Putamen (tissue), 1 donor: ENCODE measurements around the gene TRAPPC11.

Experiments used
- DNase-seq: peaks from one replicate; pipeline ENCODE4 v3.0.0-alpha.2; 2016; ENCODE audit warnings: low spot score

Gene TRAPPC11

GRCh38 chr4:183758061-183758757 lies 99.1 kb downstream of the TRAPPC11 start:
- DNase-seq = no peak

GRCh38 chr4:183758758-183759447 lies 99.8 kb downstream of the TRAPPC11 start:
- DNase-seq = no peak

DNA sequence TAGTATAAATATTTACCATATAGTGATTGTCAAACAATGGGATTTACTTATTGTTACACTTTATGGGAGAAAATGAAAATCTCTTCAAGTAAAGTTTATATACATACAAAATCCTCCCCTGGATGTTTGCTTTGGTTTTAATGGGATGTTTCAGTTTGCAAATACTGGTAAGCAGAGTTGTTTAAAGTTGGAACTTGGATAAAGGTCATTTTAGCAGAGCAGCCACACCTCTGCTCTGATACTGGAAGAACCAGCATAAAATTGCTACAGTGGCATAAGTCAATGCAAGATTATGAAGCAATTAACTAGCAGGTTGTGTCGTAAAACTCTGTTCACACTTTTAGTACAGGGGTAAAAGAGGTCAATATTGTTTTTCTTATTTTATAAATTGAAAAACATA lies 101.2 kb downstream of the TRAPPC11 start:
- no peak for DNase-seq
